Stimulated activated CD8-positive, alpha-beta memory T cell treated with anti-CD3 and anti-CD28 coated beads, Interleukin-12 subunit alpha, Interleukin-12 subunit beta, amount 100 ng/mL, for 24 hours (primary cell): ENCODE measurements around the gene EEF1AKMT1.
"Not testable (repeated sequence)": the region's sequence is repeated elsewhere in the genome, so short reads cannot be mapped to it uniquely, and the experiment has no call there.

Experiments used
- DNase-seq: peaks from one replicate; pipeline ENCODE4 v3.0.0-alpha.2; 2020; ENCODE audit errors: extremely low read depth

The EEF1AKMT1 gene

DNA sequence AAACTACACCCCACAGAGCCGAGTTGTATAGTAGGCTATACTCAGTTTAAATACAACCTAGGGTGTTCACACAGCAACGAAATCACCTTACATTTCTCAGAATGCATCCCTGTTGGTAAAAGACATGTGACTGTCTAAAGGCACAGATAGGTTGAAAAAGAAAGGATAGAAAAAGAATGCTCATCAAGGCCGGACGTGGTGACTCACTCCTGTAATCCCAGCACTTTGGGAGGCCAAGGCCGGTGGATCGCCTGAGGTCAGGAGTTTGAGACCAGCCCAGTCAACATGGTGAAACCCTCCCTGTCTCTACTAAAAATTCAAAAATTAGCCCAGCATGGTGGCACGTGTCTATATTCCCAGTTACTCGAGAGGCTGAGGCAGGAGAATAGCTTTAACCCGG lies 74.0 kb downstream of the EEF1AKMT1 start:
- DNase-seq: no peak

DNA sequence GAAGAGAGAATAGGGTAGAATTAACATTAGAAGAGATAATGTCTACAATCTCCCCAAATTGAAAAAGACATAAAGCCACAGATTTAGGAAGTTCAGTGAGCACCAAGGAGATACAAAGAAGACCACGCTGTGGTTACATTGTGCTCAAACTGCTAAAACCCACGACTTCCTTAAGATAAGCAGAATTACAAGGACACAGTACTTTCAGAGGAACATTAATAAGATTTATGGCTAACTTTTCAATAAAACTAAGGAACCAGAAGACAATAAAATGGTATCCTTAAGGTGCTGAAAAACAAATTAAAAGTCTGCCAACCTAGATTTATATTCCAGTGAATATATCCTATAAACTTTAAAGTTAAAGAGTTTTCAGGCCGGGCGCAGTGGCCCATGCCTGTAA lies 77.7 kb downstream of the EEF1AKMT1 start:
- DNase-seq: no peak

DNA sequence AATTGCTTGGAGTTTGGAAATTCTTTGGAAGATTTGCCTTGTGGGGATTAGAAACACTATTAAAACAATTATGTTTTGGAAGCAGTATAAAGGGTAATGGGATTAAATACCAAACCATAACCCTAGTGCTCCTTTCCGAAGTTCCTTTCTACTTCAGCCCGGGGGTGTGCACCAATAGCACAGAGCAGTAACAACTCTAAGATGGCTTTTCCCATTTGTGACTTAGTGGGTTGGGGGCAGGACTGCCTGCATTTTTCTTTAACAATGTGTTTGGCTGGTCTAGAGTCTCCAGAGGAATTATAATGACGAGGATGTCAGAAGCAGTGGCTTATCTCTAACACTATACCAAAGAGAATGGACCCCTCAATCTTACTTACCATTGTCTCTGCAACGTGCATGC lies 82.1 kb downstream of the EEF1AKMT1 start:
- DNase-seq: no peak

DNA sequence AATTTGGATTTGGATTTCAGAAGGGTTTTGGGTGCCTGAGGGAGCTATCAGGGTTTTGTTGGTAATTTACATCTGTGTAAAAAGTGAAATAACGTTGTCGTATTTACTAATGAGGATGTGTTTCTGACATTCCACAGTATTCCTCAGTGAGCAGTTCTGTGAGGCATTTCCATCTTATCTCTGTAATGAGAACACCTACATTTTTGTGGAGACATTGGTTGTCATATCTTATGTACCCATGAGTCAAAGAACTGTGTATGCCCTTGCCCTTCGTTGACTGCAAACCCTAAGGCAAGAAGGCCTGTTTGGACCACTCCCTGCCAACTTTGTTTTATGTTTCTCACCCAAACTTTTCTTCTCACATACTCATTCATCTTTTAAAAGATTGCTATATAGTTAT lies 84.5 kb downstream of the EEF1AKMT1 start:
- no peak for DNase-seq

DNA sequence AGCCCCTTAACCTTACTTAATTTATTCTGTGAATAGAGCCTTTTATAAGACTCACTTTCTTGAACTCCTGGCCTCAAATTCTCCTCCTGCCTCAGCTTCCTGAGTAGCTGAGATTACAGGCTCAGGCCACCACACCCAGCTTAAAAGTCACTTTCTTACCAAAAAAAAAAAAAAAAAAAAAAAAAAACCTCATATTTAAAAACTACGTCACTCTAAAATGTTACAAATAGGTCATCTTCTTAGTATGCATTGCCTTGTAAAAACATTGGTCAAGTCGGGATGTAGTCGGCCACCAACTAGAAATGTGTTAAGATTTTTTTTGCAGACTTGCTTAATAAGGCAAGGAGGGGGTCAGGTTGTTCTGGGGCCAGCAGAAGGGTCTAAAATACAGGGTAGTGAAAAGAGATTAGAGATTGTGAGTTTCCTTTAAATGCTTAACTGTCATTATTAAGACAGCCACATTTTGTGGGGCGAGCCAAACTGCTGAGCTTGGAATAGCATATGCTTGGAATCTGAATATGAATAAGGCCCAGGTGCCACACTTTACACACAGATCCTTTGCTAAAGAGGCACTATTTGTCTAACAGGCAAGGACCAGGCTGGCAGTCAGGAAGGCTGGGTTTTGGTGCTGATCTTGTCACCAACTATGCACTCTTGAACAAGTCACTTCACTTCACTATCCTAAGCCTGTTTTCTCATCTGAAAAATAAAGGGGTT lies 86.7 kb downstream of the EEF1AKMT1 start:
- DNase-seq: no peak

DNA sequence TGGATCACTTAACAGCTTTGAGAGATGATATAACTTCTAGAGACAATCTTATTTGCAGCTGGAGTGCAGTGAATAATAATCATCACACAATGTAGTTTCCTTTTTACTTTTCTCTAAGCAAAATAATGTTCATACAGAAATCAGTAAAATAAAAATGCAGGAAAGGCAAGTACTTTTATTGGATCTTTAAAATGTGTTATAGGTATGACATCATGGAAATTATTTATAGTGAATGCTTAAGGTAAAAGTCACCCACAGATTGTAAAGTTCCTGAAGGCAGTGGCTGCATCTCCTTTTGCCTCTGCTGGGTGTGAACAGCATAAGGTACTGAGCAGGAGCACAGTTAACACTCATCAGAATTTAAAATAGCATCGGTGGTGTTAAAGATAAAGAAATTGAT lies 87.6 kb downstream of the EEF1AKMT1 start:
- no peak for DNase-seq

DNA sequence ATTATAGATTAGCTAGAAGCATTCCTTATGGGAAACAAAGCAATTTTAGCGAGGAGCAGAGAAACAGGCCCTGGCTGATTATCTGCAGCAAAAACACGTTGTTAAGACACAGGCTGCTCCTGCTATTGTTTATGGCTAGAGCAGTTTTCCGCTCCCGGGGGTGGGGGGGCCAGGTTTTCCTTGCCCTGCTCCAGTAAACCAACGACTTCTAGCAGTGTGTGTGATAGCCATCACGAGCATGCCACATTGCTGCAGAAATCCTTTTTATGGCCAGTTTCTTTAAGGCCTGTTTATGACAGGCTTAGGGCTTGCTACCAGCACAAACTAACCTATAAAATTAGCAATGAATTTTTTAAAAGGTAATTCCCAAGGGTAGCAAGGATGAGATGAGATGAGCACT lies 88.7 kb downstream of the EEF1AKMT1 start:
- DNase-seq: no peak

DNA sequence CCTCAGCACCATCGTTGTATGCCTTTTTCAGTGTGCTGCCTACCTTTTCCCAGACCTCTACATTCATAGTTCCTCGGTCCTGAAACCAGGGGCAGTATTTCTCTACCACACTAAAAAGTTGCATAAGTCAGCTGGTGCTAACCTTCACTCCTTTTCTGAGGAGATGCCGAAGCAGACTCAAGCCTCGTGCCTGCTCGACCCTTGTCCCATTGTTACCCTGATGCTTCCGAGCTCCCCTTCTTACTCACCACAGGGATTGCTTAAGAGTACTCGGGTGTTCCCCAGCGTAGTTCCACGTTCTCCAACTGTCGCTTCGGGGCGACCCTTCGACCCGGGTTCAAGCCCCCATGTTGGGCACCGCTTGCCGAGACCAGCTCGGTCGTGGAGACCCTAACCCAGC lies 89.2 kb downstream of the EEF1AKMT1 start:
- no peak for DNase-seq

DNA sequence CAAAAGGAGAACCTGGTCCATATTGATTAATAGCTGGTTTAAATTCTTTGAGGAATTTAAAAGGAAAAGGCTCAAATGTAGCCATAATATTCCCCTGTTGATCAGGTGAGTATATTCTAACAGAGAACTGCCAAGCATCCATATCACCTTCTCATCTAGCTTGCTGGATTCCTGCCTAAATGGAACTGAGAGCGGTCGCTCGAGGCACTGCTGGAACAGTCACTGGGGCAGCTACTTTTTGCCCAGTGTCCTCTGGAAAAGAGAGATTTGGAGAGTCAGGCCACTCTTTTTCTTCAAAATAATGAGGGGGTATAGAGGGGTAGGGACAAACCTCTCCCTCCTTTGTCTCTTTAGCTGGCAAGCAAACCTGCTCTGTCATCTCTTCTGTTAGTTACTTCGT lies 89.7 kb downstream of the EEF1AKMT1 start:
- DNase-seq: no peak

DNA sequence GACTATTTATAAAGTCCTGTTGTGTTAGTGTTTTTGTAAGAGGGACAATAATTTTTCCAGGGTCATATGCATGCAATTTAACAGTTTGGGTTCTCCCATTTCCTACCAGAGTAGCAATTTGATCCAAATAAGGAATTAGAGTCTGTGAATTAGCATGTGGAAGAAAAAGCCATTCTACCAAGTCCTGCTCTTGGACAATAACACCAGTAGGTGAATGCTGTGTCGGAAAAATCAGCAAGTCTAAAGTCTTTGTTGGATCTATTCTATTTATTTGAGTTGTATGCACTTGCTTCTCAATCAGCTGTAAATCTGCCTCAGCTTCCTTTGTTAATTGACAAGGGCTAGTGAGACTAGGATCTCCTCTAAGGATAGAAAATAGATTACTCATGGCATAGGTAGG lies 91.7 kb downstream of the EEF1AKMT1 start:
- no peak for DNase-seq

DNA sequence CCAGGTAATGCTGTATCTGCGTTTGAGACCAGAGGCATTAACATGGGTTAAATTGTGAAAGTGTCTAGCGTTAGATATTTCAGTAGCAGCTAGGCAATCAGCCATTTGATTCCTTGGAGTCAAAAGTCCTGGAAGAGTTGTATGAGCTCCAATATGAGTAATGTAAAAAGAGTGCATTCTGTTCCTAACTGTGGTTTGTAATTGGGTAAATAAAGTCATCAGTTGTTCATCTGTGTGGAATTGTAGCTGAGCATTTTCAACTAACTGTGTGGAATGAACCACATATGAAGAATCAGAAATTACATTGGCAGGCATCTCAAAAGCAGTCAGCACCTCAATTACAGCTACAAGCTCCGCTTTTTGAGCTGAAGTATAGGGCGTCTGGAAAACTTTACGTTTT lies 92.3 kb downstream of the EEF1AKMT1 start:
- not testable (repeated sequence) for DNase-seq

DNA sequence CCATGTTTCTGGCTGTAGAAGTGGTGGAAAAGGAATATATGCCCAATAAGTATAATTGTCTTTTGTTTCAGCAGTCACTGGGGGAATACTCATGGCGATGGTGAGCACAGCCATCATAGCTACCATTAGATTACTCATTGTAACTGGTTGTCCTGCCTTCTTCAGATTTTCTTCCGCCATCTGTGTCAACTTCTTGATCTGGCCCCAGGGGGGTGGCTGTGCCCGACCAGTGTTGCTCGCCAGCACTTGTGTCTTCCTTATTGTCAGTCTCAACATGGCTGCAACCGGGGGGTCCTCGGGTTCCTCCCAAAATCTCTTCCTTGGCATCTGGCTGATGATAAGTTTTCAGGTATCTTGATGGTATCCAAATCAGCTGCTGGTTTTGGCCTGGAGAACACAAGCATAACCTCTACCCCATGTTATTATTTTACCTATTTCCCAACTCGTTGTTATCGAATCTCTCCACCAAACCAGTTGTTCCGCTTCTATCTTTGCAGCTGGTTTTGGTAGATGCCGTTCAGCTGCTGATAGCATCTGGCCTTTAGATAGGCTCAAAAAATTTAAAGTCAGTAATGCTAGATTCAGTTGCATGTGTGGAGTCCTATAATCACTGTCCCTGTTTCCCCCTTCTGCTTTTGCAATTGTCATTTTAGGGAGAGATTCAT lies 93.2 kb downstream of the EEF1AKMT1 start:
- no peak for DNase-seq

DNA sequence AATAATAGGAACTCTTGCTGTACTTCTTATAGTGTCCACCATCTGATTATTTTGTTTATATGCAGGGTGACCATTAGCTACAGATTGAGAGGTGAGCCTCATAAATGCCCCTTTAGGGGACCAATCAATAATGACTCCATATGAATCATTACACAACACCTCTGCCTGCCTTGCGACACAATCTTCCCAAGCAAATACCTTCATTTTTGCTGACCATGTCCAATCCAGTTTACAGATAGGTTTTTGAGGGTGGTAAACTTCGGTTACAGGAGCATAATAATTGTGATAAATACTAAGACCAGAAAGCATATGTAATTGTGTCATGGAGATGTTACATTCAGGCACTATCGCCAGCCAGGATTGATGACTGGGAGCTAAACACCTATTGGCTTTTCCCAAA lies 93.9 kb downstream of the EEF1AKMT1 start:
- DNase-seq: no peak
